Osteoblast (primary cell): ENCODE measurements around the gene UTP14C. TPM values are rescaled to one million over a fixed set of nuclear protein-coding genes. Genes with fewer than 3 reads are reported as not detected.

Experiments
- DNase-seq: peaks from one replicate; pipeline ENCODE4 v3.0.0; 2011; ENCODE audit warnings: low spot score, mixed read lengths; ENCODE audit not compliant: insufficient read length; ENCODE audit errors: missing footprints
- H2AFZ ChIP-seq: 2 replicates; pipeline ENCODE4 v1.6.0; 2011; ENCODE audit warnings: mild to moderate bottlenecking, low read length
- H3K27ac ChIP-seq: 2 replicates; pipeline ENCODE4 v1.5.1; 2011; ENCODE audit warnings: mild to moderate bottlenecking, low read depth, low read length, moderate library complexity
- H3K27me3 ChIP-seq: 2 replicates; pipeline ENCODE4 v1.6.0; 2012; ENCODE audit warnings: mild to moderate bottlenecking, control low read depth, inconsistent platforms, low read length, moderate library complexity; ENCODE audit not compliant: insufficient read depth
- H3K36me3 ChIP-seq: 2 replicates; pipeline ENCODE4 v1.5.1; 2011; ENCODE audit warnings: mild to moderate bottlenecking, low read length, control low read depth, moderate library complexity; ENCODE audit not compliant: insufficient read depth
- H3K4me1 ChIP-seq: 2 replicates; pipeline ENCODE4 v1.5.1; 2011; ENCODE audit warnings: mild to moderate bottlenecking, low read length, control low read depth, moderate library complexity; ENCODE audit not compliant: insufficient read depth
- H3K4me2 ChIP-seq: 2 replicates; pipeline ENCODE4 v1.6.0; 2011; ENCODE audit warnings: mild to moderate bottlenecking, low read length; ENCODE audit not compliant: insufficient read depth
- H3K4me3 ChIP-seq: fragments of 200-600 bp; sonication (generic); 3 replicates; pipeline ENCODE4 v1.5.1; 2012; ENCODE audit warnings: mild to moderate bottlenecking, low read length, inconsistent platforms; ENCODE audit not compliant: insufficient read depth
- H3K79me2 ChIP-seq: 2 replicates; pipeline ENCODE4 v1.6.0; 2012; ENCODE audit warnings: mild to moderate bottlenecking, low read length, control low read depth, inconsistent platforms; ENCODE audit not compliant: insufficient read depth
- H3K9me3 ChIP-seq: 2 replicates; pipeline ENCODE4 v1.5.1; 2011; ENCODE audit warnings: low read depth, low read length, control low read depth
- H4K20me1 ChIP-seq: 2 replicates; pipeline ENCODE4 v1.6.0; 2012; ENCODE audit warnings: mild to moderate bottlenecking, low read length, control low read depth; ENCODE audit not compliant: insufficient read depth
- CTCF ChIP-seq: IDR thresholded peaks from 2 replicates; pipeline ENCODE4 v1.5.1; 2011; ENCODE audit warnings: mild to moderate bottlenecking, low read depth, low read length, moderate library complexity; ENCODE audit errors: extremely low read depth
- total RNA-seq: library from RNA; depleted of rRNA; stranded (reverse); fragments of >200 nt; gene quantifications from 2 replicates; pipeline ENCODE4 v1.2.3, GENCODE V29; 2012

UTP14C gene
- total RNA-seq, result 14.7 and 15.9 TPM in 2 replicates

- TF ChIP-seq CTCF, result no peak
- no peaks in the 10 kb centered on the region for H3K4me1 ChIP-seq
- H3K9me3 ChIP-seq, result no peaks in the 10 kb centered on the region
- H3K4me3 ChIP-seq, result no peak within 1 kb of the TSS
- no peak within 1 kb of the TSS for H3K27ac ChIP-seq
- H4K20me1 ChIP-seq, result peaks cover 7% of the 10 kb centered on the region
- peaks cover 15% of the 10 kb centered on the region for H3K79me2 ChIP-seq
- no peak for DNase-seq
- H2AFZ ChIP-seq, result no peak within 1 kb of the TSS
- H3K27me3 ChIP-seq, result no peaks in the 10 kb centered on the region
- peaks cover 53% of the 10 kb centered on the region for H3K36me3 ChIP-seq
- H3K4me2 ChIP-seq, result no peak within 1 kb of the TSS
Observed at GRCh38 chr13:52024481-52024880, at the start of gene UTP14C. UTP14C (plus strand) TSS chr13:52024691; CDS start chr13:52028805, 4,114 bp downstream.

- Histone ChIP-seq H3K9me3 (no peaks in the 10 kb centered on the region), H2AFZ (no peak overlapping the region), H3K4me2 (no peak overlapping the region), H3K4me3 (no peak overlapping the region), H3K27me3 (no peaks in the 10 kb centered on the region), H3K36me3 (no peaks in the 10 kb centered on the region), H3K4me1 (peaks cover 9% of the 10 kb centered on the region), H3K27ac (no peak overlapping the region), H4K20me1 (no peaks in the 10 kb centered on the region), H3K79me2 (no peaks in the 10 kb centered on the region)
- TF ChIP-seq CTCF, result no peak
- no peak for DNase-seq
Observed at GRCh38 chr13:51976423-51976822, 48.1 kb upstream of the UTP14C start.

- no peak for DNase-seq
- H3K79me2 ChIP-seq, result no peaks in the 10 kb centered on the region
- H2AFZ ChIP-seq, result no peak overlapping the region
- no peaks in the 10 kb centered on the region for H3K36me3 ChIP-seq
- no peak overlapping the region for H3K27ac ChIP-seq
- H4K20me1 ChIP-seq, result no peaks in the 10 kb centered on the region
- no peaks in the 10 kb centered on the region for H3K9me3 ChIP-seq
- H3K4me2 ChIP-seq, result no peak overlapping the region
- no peak overlapping the region for H3K4me3 ChIP-seq
- H3K27me3 ChIP-seq, result no peaks in the 10 kb centered on the region
- TF ChIP-seq CTCF, result no peak
- H3K4me1 ChIP-seq, result peaks cover 11% of the 10 kb centered on the region
Observed at GRCh38 chr13:51976890-51977289, 47.6 kb upstream of the UTP14C start.

GRCh38 chr13:51977625-51978024 is 46.9 kb upstream of the UTP14C start:
- no peak for DNase-seq
- Histone ChIP-seq H4K20me1 (no peaks in the 10 kb centered on the region), H3K27me3 (no peaks in the 10 kb centered on the region), H3K4me3 (no peak overlapping the region), H3K4me2 (no peak overlapping the region), H3K9me3 (no peaks in the 10 kb centered on the region), H3K79me2 (no peaks in the 10 kb centered on the region), H3K27ac (no peak overlapping the region), H3K36me3 (no peaks in the 10 kb centered on the region), H3K4me1 (peaks cover 11% of the 10 kb centered on the region), H2AFZ (no peak overlapping the region)
- no peak for TF ChIP-seq CTCF
